Stimulated activated CD4-positive, alpha-beta T cell treated with anti-CD3 and anti-CD28 coated beads, Interleukin-12 subunit alpha, Interleukin-12 subunit beta, amount 100 ng/mL, for 4 hours (primary cell): ENCODE measurements around the gene SRRM1.
"Not testable (repeated sequence)": the region's sequence is repeated elsewhere in the genome, so short reads cannot be mapped to it uniquely, and the experiment has no call there.

Experiments
- DNase-seq: peaks from one replicate; pipeline ENCODE4 v3.0.0-alpha.2; 2020

Gene SRRM1

DNA sequence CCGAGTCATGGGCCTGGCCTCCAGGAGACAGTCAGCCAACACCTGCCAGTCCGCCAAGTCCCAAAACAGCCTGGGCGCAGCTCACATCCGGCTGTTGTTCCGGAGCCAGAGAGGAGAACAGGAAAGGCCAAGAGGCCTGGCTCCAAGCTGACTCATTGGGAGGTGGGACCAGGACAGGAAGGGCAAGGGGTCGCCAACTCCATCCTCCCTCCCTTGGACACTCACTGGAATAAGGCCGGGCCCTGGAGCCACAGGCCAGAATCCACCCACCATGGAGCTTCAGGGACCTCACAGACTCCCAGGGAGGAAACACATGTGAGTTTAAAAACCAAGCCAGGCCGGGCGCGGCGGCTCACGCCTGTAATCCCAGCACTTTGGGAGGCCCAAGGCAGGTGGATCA, 77.0 kb downstream of the SRRM1 start:
- no peak for DNase-seq

- DNase-seq, result no peak
These were observed 78.4 kb downstream of the SRRM1 start for GRCh38 chr1:24721533-24721932.

DNA sequence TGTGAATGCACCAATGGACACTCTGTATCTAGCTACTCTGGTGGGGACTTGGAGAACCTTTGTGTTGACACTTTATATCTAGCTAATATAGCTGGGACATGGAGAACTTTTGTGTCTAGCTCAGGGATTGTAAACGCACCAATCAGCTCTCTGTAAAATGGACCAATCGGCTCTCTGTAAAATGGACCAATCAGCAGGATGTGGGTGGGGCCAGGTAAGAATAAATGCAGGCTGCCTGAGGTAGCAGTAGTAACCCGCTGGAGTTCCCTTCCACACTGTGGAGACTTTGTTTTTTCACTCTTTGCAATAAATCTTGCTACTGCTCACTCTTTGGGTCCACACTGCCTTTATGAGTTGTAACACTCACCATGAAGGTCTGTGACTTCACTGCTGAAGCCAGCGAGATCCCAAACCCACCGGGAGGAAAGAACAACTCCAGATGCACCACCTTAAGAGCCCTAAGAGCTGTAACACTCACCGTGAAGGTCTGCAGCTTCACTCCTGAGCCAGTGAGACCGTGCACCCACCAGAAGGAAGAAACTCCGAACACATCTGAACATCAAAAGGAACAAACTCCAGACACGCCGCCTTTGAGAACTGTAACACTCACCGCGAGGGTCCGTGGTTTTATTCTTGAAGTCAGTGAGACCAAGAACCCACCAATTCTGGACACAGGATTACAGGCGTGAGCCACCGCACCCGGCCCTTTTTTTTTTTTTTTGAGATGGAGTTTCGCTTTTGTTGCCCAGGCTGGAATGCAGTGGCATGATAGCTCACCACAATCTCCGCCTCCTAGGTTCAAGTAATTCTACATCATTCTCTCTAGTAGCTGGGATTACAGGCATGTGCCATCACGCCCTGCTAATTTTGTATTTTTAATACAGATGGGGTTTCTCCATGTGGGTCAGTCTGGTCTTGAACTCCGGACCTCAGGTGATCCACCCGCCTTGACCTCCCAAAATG, 79.3 kb downstream of the SRRM1 start:
- not testable (repeated sequence) for DNase-seq
